HG02973 (cell line): Measurements from ENCODE around the gene ARHGDIG.
"Not testable (repeated sequence)": the region's sequence is repeated elsewhere in the genome, so short reads cannot be mapped to it uniquely, and the experiment has no call there.

ENCODE experiments used
- ATAC-seq: cut with Tn5 transposase; IDR thresholded peaks from one replicate; pipeline ENCODE4 v1.9.1; 2021; ENCODE audit warnings: moderate library complexity; ENCODE audit not compliant: unreplicated experiment

The ARHGDIG gene

GRCh38 chr16:322476-323143 lies 42.2 kb downstream of the ARHGDIG start:
- no peak for ATAC-seq

- no peak for ATAC-seq
Observed at GRCh38 chr16:324201-324450, 43.7 kb downstream of the ARHGDIG start.

- no peak for ATAC-seq
Observed at GRCh38 chr16:324451-325334, 44.3 kb downstream of the ARHGDIG start.

- no peak for ATAC-seq
Observed at GRCh38 chr16:325375-326145, 45.2 kb downstream of the ARHGDIG start.

- no peak for ATAC-seq
Observed at GRCh38 chr16:330741-331140, 50.4 kb downstream of the ARHGDIG start.

GRCh38 chr16:331181-331814 lies 50.9 kb downstream of the ARHGDIG start:
- ATAC-seq = not testable (repeated sequence)
